Lower leg skin (tissue), 3 donors: ENCODE measurements around the gene TNFRSF1A.

Experiments used
- POLR2A ChIP-seq, 2 donors: fragments of 450-650 bp; IDR thresholded peaks; one replicate each; pipeline ENCODE4 v1.6.1; 2016 to 2017; ENCODE audit warnings: antibody characterized with exemption in 2 of 2, mild to moderate bottlenecking in 1 of 2, moderate library complexity in 1 of 2
- TF ChIP-seq, protein P1 (sequence below), 3 donors: fragments of 450-650 bp; IDR thresholded peaks; one replicate each; pipeline ENCODE4 v1.5.1; 2016; ENCODE audit warnings: antibody characterized with exemption in 3 of 3, mild to moderate bottlenecking in 3 of 3, moderate library complexity in 2 of 3

DNA sequence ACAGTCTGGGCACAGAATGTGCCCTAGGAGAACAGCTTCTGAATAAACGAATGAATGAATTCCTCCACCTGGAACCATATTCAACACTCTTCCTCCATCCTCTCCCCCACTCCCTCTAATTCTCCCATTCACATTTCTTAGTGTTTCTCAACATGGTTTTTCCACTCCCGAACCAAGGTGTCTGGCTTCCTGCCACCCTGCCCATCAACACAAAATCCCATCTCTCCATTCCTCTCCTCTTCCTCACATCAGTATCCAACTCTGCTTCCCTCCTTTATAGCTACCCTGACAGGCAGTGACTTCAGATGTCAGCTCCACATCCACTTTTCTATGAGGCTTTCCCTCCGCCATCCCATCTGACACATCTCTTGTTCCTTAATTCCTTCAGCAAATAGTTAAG is 2.9 kb downstream of the TNFRSF1A start:
- TF ChIP-seq, protein P1, sequence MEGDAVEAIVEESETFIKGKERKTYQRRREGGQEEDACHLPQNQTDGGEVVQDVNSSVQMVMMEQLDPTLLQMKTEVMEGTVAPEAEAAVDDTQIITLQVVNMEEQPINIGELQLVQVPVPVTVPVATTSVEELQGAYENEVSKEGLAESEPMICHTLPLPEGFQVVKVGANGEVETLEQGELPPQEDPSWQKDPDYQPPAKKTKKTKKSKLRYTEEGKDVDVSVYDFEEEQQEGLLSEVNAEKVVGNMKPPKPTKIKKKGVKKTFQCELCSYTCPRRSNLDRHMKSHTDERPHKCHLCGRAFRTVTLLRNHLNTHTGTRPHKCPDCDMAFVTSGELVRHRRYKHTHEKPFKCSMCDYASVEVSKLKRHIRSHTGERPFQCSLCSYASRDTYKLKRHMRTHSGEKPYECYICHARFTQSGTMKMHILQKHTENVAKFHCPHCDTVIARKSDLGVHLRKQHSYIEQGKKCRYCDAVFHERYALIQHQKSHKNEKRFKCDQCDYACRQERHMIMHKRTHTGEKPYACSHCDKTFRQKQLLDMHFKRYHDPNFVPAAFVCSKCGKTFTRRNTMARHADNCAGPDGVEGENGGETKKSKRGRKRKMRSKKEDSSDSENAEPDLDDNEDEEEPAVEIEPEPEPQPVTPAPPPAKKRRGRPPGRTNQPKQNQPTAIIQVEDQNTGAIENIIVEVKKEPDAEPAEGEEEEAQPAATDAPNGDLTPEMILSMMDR (IDR thresholded peaks at IDR 0.05) = no peak
- no peak for TF ChIP-seq POLR2A (IDR thresholded peaks at IDR 0.05)
